Spleen (tissue), 11 donors: ENCODE results near the gene CYFIP2. TPM values are rescaled to one million over a fixed set of nuclear protein-coding genes. Genes with fewer than 3 reads are reported as not detected.

ENCODE experiments used
- DNase-seq: peaks from one replicate; pipeline ENCODE4 v3.0.0-alpha.2; 2020
- H3K27ac ChIP-seq, 8 donors: fragments of 200-600 bp; sonication (generic) in 7 of 8; 1 replicate in 4 of 8; 2 replicates in 4 of 8; pipeline versions ENCODE4 v1.5.0 to v1.8.0; 2016 to 2021; ENCODE audit warnings: inconsistent platforms in 4 of 8, mild to moderate bottlenecking in 4 of 8, moderate library complexity in 1 of 8
- H3K27me3 ChIP-seq, 7 donors: fragments of 200-600 bp; sonication (generic) in 6 of 7; replicated peaks in 1 of 7; 1 replicate in 4 of 7; 2 replicates in 3 of 7; pipeline versions ENCODE4 v1.5.0 to v1.8.0; 2016 to 2021; ENCODE audit warnings: inconsistent platforms in 3 of 7, mild to moderate bottlenecking in 1 of 7
- H3K36me3 ChIP-seq, 6 donors: fragments of 200-600 bp; sonication (generic) in 5 of 6; 1 replicate in 4 of 6; 2 replicates in 2 of 6; pipeline versions ENCODE4 v1.5.0 to v1.8.0; 2016 to 2021; ENCODE audit warnings: inconsistent platforms in 2 of 6
- H3K4me1 ChIP-seq, 6 donors: fragments of 200-600 bp; sonication (generic) in 5 of 6; 1 replicate in 3 of 6; 2 replicates in 3 of 6; pipeline versions ENCODE4 v1.5.0 to v1.8.0; 2016 to 2021; ENCODE audit warnings: inconsistent platforms in 3 of 6
- H3K4me3 ChIP-seq, 8 donors: fragments of 200-600 bp; sonication (generic) in 7 of 8; 1 replicate in 4 of 8; 2 replicates in 4 of 8; pipeline versions ENCODE4 v1.5.0 to v1.8.0; 2016 to 2021; ENCODE audit warnings: inconsistent platforms in 4 of 8, mild to moderate bottlenecking in 4 of 8, moderate library complexity in 2 of 8
- H3K9me3 ChIP-seq, 8 donors: fragments of 200-600 bp; sonication (generic) in 7 of 8; 1 replicate in 4 of 8; 2 replicates in 4 of 8; pipeline versions ENCODE4 v1.5.0 to v1.8.0; 2016 to 2021; ENCODE audit warnings: inconsistent platforms in 4 of 8
- POLR2A ChIP-seq, 3 donors: fragments of 450-650 bp; IDR thresholded peaks; one replicate each; pipeline ENCODE4 v1.5.1; 2017; ENCODE audit warnings: antibody characterized with exemption in 3 of 3, mild to moderate bottlenecking in 1 of 3
- POLR2AphosphoS5 ChIP-seq, 3 donors: sonication (generic); formaldehyde crosslinking; IDR thresholded peaks; one replicate each; pipeline ENCODE4 v1.5.1; 2017; ENCODE audit warnings: antibody characterized with exemption in 3 of 3
- WGBS, 5 donors: extraction: QIAGEN DNeasy Blood & Tissue Kit in 3 of 5; methylation state at CpG; one replicate each; pipeline versions ENCODE4 v1.1.5 to v1.1.7; 2013 to 2018; 5-methylcytosine and 5-hydroxymethylcytosine counted together
- intact Hi-C: fragments of 100-400 bp; cut with DNase I; formaldehyde crosslinking; loops from one replicate; pipeline ENCODE4 v1.15.0; 2023; ENCODE audit warnings: low total_unique reads
- polyA plus RNA-seq, 3 donors: library from polyadenylated mRNA; stranded (reverse); fragments of 200-250 nt; gene quantifications; one replicate each; pipeline ENCODE4 v1.2.1, GENCODE V29; 2013
- total RNA-seq, 7 donors: library from RNA; depleted of rRNA in 3 of 7; stranded (reverse); fragments of >200 nt in 3 of 7; fragmentation: NEBNext Ultra II Directional in 4 of 7; extraction: Animal tissue kit (Norgen Biotek cat#: 25700) in 4 of 7; gene quantifications; one replicate each; pipeline versions ENCODE4 v1.1.0 to v1.2.1, GENCODE V29; 2016 to 2021
- TF ChIP-seq, protein P1 (sequence below), 11 experiments: fragments of 200-600 bp in 7 of 11; fragments of 450-650 bp in 4 of 11; sonication (generic) in 4 of 11; IDR thresholded peaks in 8 of 11; conservative IDR thresholded peaks in 3 of 11; 1 replicate in 7 of 11; 2 replicates in 4 of 11; pipeline versions ENCODE4 v1.4.0 to v1.8.0; 2016 to 2021; ENCODE audit warnings: antibody characterized with exemption in 11 of 11, inconsistent platforms in 4 of 11, mild to moderate bottlenecking in 1 of 11
- donor health status: healthy with polysubstance abuse.
- donor health status: DM: no; HTN: no; CAD: no; lungs with moderate emphysema.
- donor health status: DM: no; HTN: no; CAD: no.
- donor health status: Bipolar disorder and iron deficiency.
- donor health status: healthy.
- donor health status: DM: no; HTN: no; CAD: no.
- donor health status: DM: yes; HTN: yes; CAD: no.

CYFIP2 gene
- total and polyA plus RNA-seq, 10 donors: 74.8 to 232 (median 159) TPM

DNA sequence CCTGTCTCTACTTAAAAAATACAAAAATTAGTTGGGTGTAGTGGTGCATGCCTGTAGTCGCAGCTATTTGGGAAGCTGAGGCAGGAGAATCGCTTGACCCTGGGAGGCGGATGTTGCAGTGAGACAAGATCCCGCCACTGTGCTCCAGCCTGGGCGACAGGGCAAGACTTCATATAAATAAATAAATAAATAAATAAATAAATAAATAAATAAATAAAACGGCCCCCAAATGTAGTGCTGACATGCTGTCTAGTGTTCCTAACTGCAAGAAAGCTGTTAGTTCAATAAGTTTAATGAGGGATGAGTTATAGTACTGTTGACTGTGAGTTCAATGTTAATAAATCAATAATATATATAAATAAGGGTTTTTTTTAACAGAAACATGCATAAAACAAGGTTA, 7.5 kb upstream of the CYFIP2 start:
- intact Hi-C loops: loop anchor here (10.0 kb wide), 1 partner anchor 46 kb away; no protein-coding TSS in a partner anchor
- TF ChIP-seq, protein P1, sequence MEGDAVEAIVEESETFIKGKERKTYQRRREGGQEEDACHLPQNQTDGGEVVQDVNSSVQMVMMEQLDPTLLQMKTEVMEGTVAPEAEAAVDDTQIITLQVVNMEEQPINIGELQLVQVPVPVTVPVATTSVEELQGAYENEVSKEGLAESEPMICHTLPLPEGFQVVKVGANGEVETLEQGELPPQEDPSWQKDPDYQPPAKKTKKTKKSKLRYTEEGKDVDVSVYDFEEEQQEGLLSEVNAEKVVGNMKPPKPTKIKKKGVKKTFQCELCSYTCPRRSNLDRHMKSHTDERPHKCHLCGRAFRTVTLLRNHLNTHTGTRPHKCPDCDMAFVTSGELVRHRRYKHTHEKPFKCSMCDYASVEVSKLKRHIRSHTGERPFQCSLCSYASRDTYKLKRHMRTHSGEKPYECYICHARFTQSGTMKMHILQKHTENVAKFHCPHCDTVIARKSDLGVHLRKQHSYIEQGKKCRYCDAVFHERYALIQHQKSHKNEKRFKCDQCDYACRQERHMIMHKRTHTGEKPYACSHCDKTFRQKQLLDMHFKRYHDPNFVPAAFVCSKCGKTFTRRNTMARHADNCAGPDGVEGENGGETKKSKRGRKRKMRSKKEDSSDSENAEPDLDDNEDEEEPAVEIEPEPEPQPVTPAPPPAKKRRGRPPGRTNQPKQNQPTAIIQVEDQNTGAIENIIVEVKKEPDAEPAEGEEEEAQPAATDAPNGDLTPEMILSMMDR (IDR thresholded peaks at IDR 0.05 in 8 of 11, conservative IDR thresholded peaks at IDR 0.05 in 3 of 11): no peak
- TF ChIP-seq POLR2AphosphoS5 (IDR thresholded peaks at IDR 0.05) (no peak), POLR2A (IDR thresholded peaks at IDR 0.05) (no peak)
- Histone ChIP-seq H3K4me3 (no peak overlapping the region), H3K27ac (no peak overlapping the region), H3K9me3 (no peaks in the 10 kb centered on the region), H3K4me1 (peaks cover 0 to 32% (median 12%) of the 10 kb centered on the region in 6 donors), H3K36me3 (peaks cover 0 to 6% (median 0%) of the 10 kb centered on the region in 6 donors), H3K27me3 (no peaks in the 10 kb centered on the region)
- no peak for DNase-seq
- 94 to 97% (median 94%) methylated on average over 6 of the region's 6 CpGs for WGBS, 5 donors

DNA sequence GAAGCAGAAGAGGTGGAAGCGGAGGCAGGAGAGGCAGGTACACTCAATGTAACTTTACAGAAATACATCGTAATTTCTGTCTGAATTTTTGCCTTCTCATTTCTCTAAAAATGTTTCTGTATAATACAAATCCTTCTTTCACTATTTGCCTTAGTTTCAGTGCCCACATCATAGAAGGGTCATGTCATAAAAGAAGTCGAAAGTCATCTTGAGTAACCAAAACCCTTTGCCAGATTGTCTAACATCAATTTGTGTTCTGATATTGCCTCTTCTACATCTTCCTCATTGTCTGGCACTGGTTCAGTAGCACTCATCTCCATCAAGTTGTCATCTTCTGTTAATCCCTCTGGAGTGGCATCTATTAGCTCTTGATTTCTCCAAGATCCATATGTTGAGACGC, 6.2 kb upstream of the CYFIP2 start:
- TF ChIP-seq POLR2AphosphoS5 (IDR thresholded peaks at IDR 0.05) (no peak), POLR2A (IDR thresholded peaks at IDR 0.05) (no peak)
- TF ChIP-seq, protein P1 (IDR thresholded peaks at IDR 0.05 in 8 of 11, conservative IDR thresholded peaks at IDR 0.05 in 3 of 11): no peak
- no peak overlapping the region for H3K4me3 ChIP-seq
- DNase-seq: no peak
- H3K9me3 ChIP-seq: no peaks in the 10 kb centered on the region
- H3K36me3 ChIP-seq: no peaks in the 10 kb centered on the region
- no peak overlapping the region for H3K27ac ChIP-seq
- no peaks in the 10 kb centered on the region for H3K27me3 ChIP-seq
- 79 to 88% (median 83%) methylated on average over 4 of the region's 4 CpGs for WGBS, 5 donors
- intact Hi-C loops: loop anchor here (10.0 kb wide), 1 partner anchor 45 kb away; no protein-coding TSS in a partner anchor
- peaks cover 5 to 32% (median 15%) of the 10 kb centered on the region in 6 donors for H3K4me1 ChIP-seq

DNA sequence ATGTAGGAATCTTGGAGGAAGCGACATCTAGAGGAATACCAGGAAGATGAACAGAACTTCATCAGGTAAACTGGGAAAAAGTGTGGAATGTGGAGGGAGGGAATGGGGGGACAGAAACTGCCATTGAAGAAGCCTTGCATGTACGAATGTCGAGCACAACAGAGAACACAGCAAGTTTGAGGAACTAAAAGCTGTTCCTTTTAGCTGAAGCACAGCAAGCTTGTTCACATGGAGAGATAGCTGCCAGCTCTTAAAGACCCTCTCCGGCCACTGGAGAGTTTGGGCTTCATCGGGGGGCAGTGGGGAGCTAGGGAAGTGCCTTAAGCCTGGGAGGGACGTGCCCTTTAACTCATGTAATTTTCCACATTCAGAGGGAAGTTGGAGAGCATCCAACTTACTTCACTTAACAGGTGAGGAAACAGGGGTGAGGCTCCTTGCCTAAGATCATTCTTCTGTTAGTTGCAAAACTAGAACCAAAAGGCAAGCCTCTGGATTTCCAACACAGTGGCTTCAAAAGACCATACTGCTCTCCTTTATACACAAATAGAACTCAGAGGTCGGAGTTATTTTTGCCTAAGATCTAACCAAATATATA, 2.3 kb upstream of the CYFIP2 start:
- intact Hi-C loops: no loop called here
- 42 to 56% (median 51%) methylated on average over 7 of the region's 7 CpGs for WGBS, 5 donors

DNA sequence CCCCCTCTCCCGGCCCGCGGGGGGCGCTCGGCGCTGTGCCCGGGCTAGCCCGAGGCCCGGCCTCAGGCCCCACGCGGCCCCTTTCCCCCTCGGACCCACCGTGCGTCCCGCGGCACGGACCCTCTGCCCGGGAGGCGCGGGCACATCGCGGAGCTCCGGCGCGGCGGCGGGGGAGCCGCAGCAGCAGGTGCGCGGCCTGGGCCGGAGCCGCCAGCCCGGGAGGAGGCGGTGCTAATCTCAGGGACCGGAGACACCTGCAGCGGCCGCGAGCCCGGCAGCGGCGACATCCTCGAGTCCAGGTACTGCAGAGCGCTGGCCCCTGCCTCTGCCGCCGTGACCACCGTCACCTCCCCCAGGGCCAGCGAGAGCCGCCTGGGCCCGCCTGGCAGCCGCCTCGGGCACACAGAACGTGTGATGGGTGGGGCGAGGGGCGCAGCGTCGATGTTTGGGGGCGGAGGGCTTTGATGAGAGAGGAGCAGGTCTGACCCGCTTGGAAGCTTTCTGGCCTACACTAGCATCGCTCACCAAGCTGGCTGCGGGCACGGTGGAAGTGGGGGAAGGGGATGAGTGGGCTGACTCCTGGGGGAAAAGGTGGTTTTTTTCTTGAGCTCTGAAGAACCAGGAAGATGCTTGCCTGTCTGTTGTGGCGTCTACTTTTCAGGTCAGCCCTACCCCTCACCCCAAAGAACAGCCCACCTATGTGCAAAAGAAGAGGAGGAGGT, 524 bp downstream of the CYFIP2 start:
- 0 to 2% (median 1%) methylated on average over 29 to 62 of the region's 62 CpGs for WGBS, 5 donors
- Histone ChIP-seq H3K9me3 (no peaks in the 10 kb centered on the region), H3K36me3 (no peaks in the 10 kb centered on the region), H3K4me3 (peak overlapping the region; percentile 51 to 97 (median 76)), H3K4me1 (peaks cover 26 to 84% (median 74%) of the 10 kb centered on the region in 6 donors), H3K27ac (peak overlapping the region; percentile 82 to 99 (median 96)), H3K27me3 (no peaks in the 10 kb centered on the region)
- peak; percentile 16 to 82 (median 49) for TF ChIP-seq POLR2AphosphoS5 (IDR thresholded peaks at IDR 0.05)
- no peak for TF ChIP-seq POLR2A (IDR thresholded peaks at IDR 0.05)
- TF ChIP-seq, protein P1 (IDR thresholded peaks at IDR 0.05 in 8 of 11, conservative IDR thresholded peaks at IDR 0.05 in 3 of 11): peak in 3 of 11 experiments; percentile 3 to 19 (median 10)
- DNase-seq: peak; percentile 94
- intact Hi-C loops: no loop called here

More for the DNA sequence above, 2.3 kb upstream of the CYFIP2 start:
- H3K27ac ChIP-seq: peak overlapping the region in 7 of 8 donors; percentile 57 to 99 (median 74)
- no peaks in the 10 kb centered on the region for H3K27me3 ChIP-seq
- no peak for DNase-seq
- H3K9me3 ChIP-seq: no peaks in the 10 kb centered on the region
- no peaks in the 10 kb centered on the region for H3K36me3 ChIP-seq
- peaks cover 7 to 55% (median 46%) of the 10 kb centered on the region in 6 donors for H3K4me1 ChIP-seq
- peak overlapping the region in 1 of 8 donors; percentile 29 for H3K4me3 ChIP-seq
- TF ChIP-seq POLR2AphosphoS5 (IDR thresholded peaks at IDR 0.05): peak in 1 of 3 donors; percentile 11
- no peak for TF ChIP-seq POLR2A (IDR thresholded peaks at IDR 0.05)
